ENCODE data around the gene FCN1. TPM values are rescaled to one million over a fixed set of nuclear protein-coding genes. Genes with fewer than 3 reads are reported as not detected.

Gene FCN1
- total RNA-seq, 1 donor from 2014 or later = 84.4 TPM

- H3K4me3 ChIP-seq = no peak overlapping the region
- no peak for ATAC-seq
- H3K27me3 ChIP-seq (ENCODE audit: low read depth) = no peaks in the 10 kb centered on the region
- no peaks in the 10 kb centered on the region for H3K36me3 ChIP-seq
- H3K27ac ChIP-seq = no peak overlapping the region
- no peak for TF ChIP-seq CTCF (IDR thresholded peaks at IDR 0.05)
- H3K9me3 ChIP-seq = no peaks in the 10 kb centered on the region
- DNase-seq = no peak
- intact Hi-C loops (cut with DNase I) = no loop called here
- peaks cover 4% of the 10 kb centered on the region for H3K4me1 ChIP-seq
Observed at GRCh38 chr9:134890155-134890495, 27.6 kb downstream of the FCN1 start.

- intact Hi-C loops (cut with DNase I) = no loop called here
Observed at GRCh38 chr9:134889386-134890154, 28.1 kb downstream of the FCN1 start.

GRCh38 chr9:134888603-134889190, 29.0 kb downstream of the FCN1 start:
- peaks cover 4% of the 10 kb centered on the region for H3K4me1 ChIP-seq
- ATAC-seq (no peak), DNase-seq (peak; percentile 24)
- no peaks in the 10 kb centered on the region for H3K9me3 ChIP-seq
- intact Hi-C loops (cut with DNase I) = no loop called here
- no peak for TF ChIP-seq CTCF (IDR thresholded peaks at IDR 0.05)
- no peaks in the 10 kb centered on the region for H3K36me3 ChIP-seq
- H3K4me3 ChIP-seq = no peak overlapping the region
- H3K27me3 ChIP-seq (ENCODE audit: low read depth) = no peaks in the 10 kb centered on the region
- no peak overlapping the region for H3K27ac ChIP-seq

More at GRCh38 chr9:134889386-134890154, 28.1 kb downstream of the FCN1 start:
- Histone ChIP-seq H3K36me3 (no peaks in the 10 kb centered on the region), H3K27ac (no peak overlapping the region), H3K4me1 (peaks cover 4% of the 10 kb centered on the region), H3K4me3 (no peak overlapping the region), H3K27me3 (ENCODE audit: low read depth) (no peaks in the 10 kb centered on the region), H3K9me3 (no peaks in the 10 kb centered on the region)
- DNase-seq (peak; percentile 34), ATAC-seq (no peak)
- no peak for TF ChIP-seq CTCF (IDR thresholded peaks at IDR 0.05)

- no peak overlapping the region for H3K27ac ChIP-seq
Observed at GRCh38 chr9:134887686-134888602, 29.8 kb downstream of the FCN1 start.

More at GRCh38 chr9:134887686-134888602, 29.8 kb downstream of the FCN1 start:
- Histone ChIP-seq H3K9me3 (no peaks in the 10 kb centered on the region), H3K4me3 (no peak overlapping the region), H3K36me3 (no peaks in the 10 kb centered on the region), H3K27me3 (ENCODE audit: low read depth) (no peaks in the 10 kb centered on the region), H3K4me1 (peaks cover 4% of the 10 kb centered on the region)
- intact Hi-C loops (cut with DNase I) = no loop called here
- no peak for ATAC-seq
- TF ChIP-seq CTCF (IDR thresholded peaks at IDR 0.05) = no peak
- peak; percentile 29 for DNase-seq
